CD4-positive, alpha-beta memory T cell (primary cell): ENCODE data around the gene ISLR2. TPM values are rescaled to one million over a fixed set of nuclear protein-coding genes. Genes with fewer than 3 reads are reported as not detected.

ENCODE experiments used
- CTCF ChIA-PET: fragments of 350-600 bp; sonication (Branson Sonifier 250); formaldehyde crosslinking; loops from one replicate; lab custom pipeline; 2021; ENCODE audit warnings: inconsistent platforms; ENCODE audit not compliant: partially characterized antibody; lab: Charles Lee
- POLR2A ChIA-PET: fragments of 350-600 bp; sonication (Branson Sonifier 250); formaldehyde crosslinking; loops from one replicate; lab custom pipeline; 2021; ENCODE audit not compliant: partially characterized antibody; lab: Charles Lee
- DNase-seq, 5 donors: peaks; one replicate each; pipeline versions ENCODE4 v3.0.0 to v3.0.0-alpha.2; 2020 to 2022; ENCODE audit warnings: mixed read lengths in 1 of 5
- H3K27ac ChIP-seq: one replicate; pipeline ENCODE4 v1.7.0; 2013; ENCODE audit warnings: low read depth, low read length
- H3K27me3 ChIP-seq: 2 replicates; pipeline ENCODE4 v1.7.0; 2013; ENCODE audit warnings: mild to moderate bottlenecking, low read length, moderate library complexity; ENCODE audit not compliant: insufficient read depth
- H3K36me3 ChIP-seq: 2 replicates; pipeline ENCODE4 v1.7.0; 2013; ENCODE audit warnings: mild to moderate bottlenecking, low read length, moderate library complexity; ENCODE audit not compliant: insufficient read depth
- H3K4me1 ChIP-seq: 2 replicates; pipeline ENCODE4 v1.7.0; 2013; ENCODE audit warnings: mild to moderate bottlenecking, low read length, moderate library complexity; ENCODE audit not compliant: insufficient read depth
- H3K4me3 ChIP-seq, 2 donors: one replicate each; pipeline ENCODE4 v1.7.0; 2013; ENCODE audit warnings: low read length in 2 of 2, mild to moderate bottlenecking in 1 of 2
- H3K9me3 ChIP-seq, 2 donors: one replicate each; pipeline ENCODE4 v1.7.0; 2013; ENCODE audit warnings: low read length in 2 of 2, control low read depth in 1 of 2; ENCODE audit not compliant: control insufficient read depth in 1 of 2
- H3K27ac Mint-ChIP-seq, 7 donors: one replicate each; pipeline ENCODE4 v1.8.0; 2020 to 2021; ENCODE audit warnings: mixed read lengths in 7 of 7, mild to moderate bottlenecking in 6 of 7, inconsistent platforms in 3 of 7, moderate library complexity in 3 of 7
- H3K27me3 Mint-ChIP-seq, 2 donors: one replicate each; pipeline ENCODE4 v1.8.0; 2020 to 2021; ENCODE audit warnings: mixed read lengths in 2 of 2
- H3K36me3 Mint-ChIP-seq, 2 donors: one replicate each; pipeline ENCODE4 v1.8.0; 2020 to 2021; ENCODE audit warnings: mixed read lengths in 2 of 2, inconsistent platforms in 1 of 2, mild to moderate bottlenecking in 1 of 2
- H3K4me1 Mint-ChIP-seq, 4 donors: one replicate each; pipeline ENCODE4 v1.8.0; 2020 to 2021; ENCODE audit warnings: mixed read lengths in 4 of 4, mild to moderate bottlenecking in 1 of 4
- H3K4me3 Mint-ChIP-seq, 8 donors: one replicate each; pipeline ENCODE4 v1.8.0; 2020 to 2021; ENCODE audit warnings: mixed read lengths in 8 of 8, mild to moderate bottlenecking in 7 of 8, moderate library complexity in 6 of 8, inconsistent platforms in 3 of 8
- H3K9me3 Mint-ChIP-seq, 8 donors: one replicate each; pipeline ENCODE4 v1.8.0; 2020 to 2021; ENCODE audit warnings: mixed read lengths in 8 of 8, mild to moderate bottlenecking in 5 of 8, inconsistent platforms in 3 of 8, moderate library complexity in 1 of 8
- intact Hi-C: fragments of 100-400 bp; cut with micrococcal nuclease; formaldehyde crosslinking; loops from one replicate; pipeline ENCODE4 v1.15.1; 2023
- polyA plus RNA-seq, 2 donors: library from polyadenylated mRNA; unstranded; fragments of 300-500 nt; fragmentation: Illumina TruSeq; gene quantifications; one replicate each; pipeline ENCODE4 v1.2.3, GENCODE V29; 2021
- total RNA-seq, 2 experiments: library from RNA; stranded (reverse); gene quantifications; one replicate each; pipeline ENCODE4 v1.2.3, GENCODE V29; 2021

ISLR2 gene
- total and polyA plus RNA-seq, 4 experiments from 2014 or later: not detected

DNA sequence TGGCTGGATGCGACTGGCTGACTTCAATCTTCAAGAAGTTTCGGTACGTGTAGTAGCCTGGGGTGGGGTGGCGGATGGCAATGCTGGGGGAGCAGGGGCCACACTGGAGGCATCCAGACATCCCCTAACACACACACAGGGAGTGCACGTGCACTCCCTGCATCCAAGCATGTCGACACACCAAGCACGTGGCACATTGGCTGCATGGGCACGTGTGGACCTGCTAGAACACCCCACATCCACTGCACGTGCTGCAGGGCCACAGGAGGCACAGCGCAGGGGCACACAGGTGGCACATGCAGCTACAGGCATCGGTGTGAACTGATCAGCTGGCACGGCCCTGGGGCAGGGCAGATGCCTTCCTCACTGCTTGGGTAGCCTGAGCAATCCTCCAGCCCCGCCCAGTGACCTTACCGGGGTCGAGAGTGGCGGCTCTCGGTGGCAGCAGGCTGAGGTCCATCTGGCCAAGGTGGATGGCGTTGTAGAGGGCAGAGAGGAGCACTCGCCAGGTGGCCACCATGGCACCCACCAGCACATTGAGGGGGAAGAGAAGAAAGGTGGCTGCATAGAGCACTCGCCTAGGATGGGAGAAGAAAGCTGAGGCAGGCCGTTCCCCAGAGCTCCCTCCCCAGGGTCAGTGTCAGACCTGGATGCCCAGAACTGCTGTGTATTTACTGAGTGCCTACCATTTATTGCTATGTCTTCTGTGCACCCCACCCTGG lies 50.7 kb downstream of the ISLR2 start:
- Mint-ChIP-seq H3K9me3 (peaks cover 0 to 2% (median 0%) of the 10 kb centered on the region in 8 donors), H3K27me3 (peaks cover 3 to 4% of the 10 kb centered on the region in 2 donors), H3K27ac (no peak overlapping the region), H3K4me3 (no peak overlapping the region), H3K4me1 (no peaks in the 10 kb centered on the region), H3K36me3 (no peaks in the 10 kb centered on the region)
- H3K9me3 ChIP-seq: no peaks in the 10 kb centered on the region
- H3K27me3 ChIP-seq: no peaks in the 10 kb centered on the region
- intact Hi-C loops: no loop called here
- no peaks in the 10 kb centered on the region for H3K4me1 ChIP-seq
- DNase-seq: no peak
- ChIA-PET CTCF (no interaction called here), POLR2A (no interaction called here)
- H3K27ac ChIP-seq: no peak overlapping the region
- H3K4me3 ChIP-seq: no peak overlapping the region
- H3K36me3 ChIP-seq: no peaks in the 10 kb centered on the region

DNA sequence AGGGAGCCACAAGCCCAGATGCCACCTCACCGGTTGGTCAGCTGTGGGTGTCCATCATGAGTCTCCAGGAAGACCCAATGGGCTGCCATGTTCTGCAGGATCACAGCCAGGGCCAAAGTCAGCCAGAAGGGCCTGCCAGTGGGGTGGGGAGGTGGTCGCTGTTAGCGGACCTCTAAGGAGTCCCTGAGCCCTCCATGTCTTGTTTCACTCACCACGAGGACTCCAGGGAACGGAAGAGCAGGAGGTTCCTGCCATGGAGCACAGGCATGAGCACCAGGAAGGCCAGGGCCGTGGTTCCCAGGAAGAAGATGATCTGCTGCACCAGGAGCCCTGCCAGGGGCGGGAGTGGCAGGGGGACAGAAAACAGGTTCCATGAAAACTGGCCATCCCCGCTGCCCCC lies 51.7 kb downstream of the ISLR2 start:
- H3K27me3 ChIP-seq: no peaks in the 10 kb centered on the region
- POLR2A ChIA-PET: no interaction called here
- intact Hi-C loops: no loop called here

DNA sequence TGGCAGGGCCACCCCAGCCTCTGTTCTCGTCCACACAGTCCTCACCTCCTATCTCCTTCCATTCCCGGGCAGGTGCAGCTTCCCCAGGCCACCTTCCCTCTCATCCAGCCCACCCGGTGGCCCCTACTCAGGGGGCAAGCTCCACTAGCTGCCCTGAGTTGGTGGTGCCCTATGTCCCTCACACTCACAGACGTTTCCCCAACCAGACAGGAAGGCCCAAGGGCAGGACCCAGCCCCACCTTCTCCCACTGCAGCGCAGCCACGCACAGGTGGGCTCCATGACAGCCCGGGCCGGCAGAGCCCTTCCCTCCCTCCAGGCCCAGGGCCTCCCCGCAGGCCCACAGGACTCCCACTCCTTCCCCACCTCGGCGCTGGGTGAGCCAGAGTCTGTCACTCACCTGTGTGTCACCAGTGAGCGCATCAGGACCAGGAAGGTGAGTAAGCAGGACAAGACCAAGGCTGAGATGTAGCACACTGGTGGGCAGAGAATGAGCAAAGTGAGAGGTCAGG lies 54.3 kb downstream of the ISLR2 start:
- H3K27ac Mint-ChIP-seq: no peak overlapping the region
- H3K9me3 Mint-ChIP-seq: no peaks in the 10 kb centered on the region
- intact Hi-C loops: no loop called here
- no peak for DNase-seq
- H3K27ac ChIP-seq: no peak overlapping the region
- H3K4me1 ChIP-seq: no peaks in the 10 kb centered on the region
- ChIA-PET CTCF (no interaction called here), POLR2A (no interaction called here)
- H3K27me3 ChIP-seq: no peaks in the 10 kb centered on the region
- no peaks in the 10 kb centered on the region for H3K36me3 Mint-ChIP-seq
- no peaks in the 10 kb centered on the region for H3K36me3 ChIP-seq
- no peak overlapping the region for H3K4me3 ChIP-seq
- H3K9me3 ChIP-seq: no peaks in the 10 kb centered on the region
- H3K27me3 Mint-ChIP-seq: peaks cover 0 to 1% of the 10 kb centered on the region in 2 donors
- no peak overlapping the region for H3K4me3 Mint-ChIP-seq
- no peaks in the 10 kb centered on the region for H3K4me1 Mint-ChIP-seq

More for the DNA sequence above, 51.7 kb downstream of the ISLR2 start:
- no peaks in the 10 kb centered on the region for H3K36me3 Mint-ChIP-seq
- no peak for DNase-seq
- Histone ChIP-seq H3K4me3 (no peak overlapping the region), H3K4me1 (no peaks in the 10 kb centered on the region), H3K36me3 (no peaks in the 10 kb centered on the region), H3K27ac (no peak overlapping the region), H3K9me3 (no peaks in the 10 kb centered on the region)
- no peak overlapping the region for H3K4me3 Mint-ChIP-seq
- no peaks in the 10 kb centered on the region for H3K4me1 Mint-ChIP-seq
- H3K27ac Mint-ChIP-seq: no peak overlapping the region
- CTCF ChIA-PET: no interaction called here
- H3K9me3 Mint-ChIP-seq: no peaks in the 10 kb centered on the region
- H3K27me3 Mint-ChIP-seq: peaks cover under 1 to 4% of the 10 kb centered on the region in 2 donors

DNA sequence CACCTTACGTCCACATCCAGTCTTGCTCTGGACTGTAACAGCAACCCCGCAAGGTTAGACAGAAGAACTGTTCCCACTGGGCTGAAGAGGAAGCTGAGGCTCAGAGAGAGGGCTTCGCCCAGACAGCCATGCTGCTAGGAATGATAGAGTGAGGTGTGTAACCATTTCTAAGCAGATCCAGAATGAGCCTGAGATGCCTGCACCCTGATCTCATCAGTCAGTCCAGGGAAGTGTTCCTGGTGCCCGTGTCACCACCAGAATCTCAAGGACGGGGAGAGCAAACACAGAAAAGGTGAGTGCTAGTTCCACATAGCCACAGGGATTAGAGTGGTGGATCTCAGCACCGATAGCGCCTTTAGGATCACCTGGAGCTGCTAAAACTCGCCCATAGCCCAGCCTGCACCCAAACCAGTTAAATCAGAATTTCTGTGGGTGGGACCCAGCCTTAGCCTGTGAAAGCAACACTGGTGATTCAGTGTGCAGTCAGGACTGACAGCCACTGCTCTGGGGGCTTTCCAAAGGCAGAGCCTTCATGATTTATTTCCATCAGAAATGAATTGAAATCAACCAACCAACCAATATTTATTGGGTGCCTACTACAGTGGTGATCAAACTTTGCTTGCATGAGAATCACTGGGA lies 55.4 kb downstream of the ISLR2 start:
- H3K4me1 Mint-ChIP-seq: no peaks in the 10 kb centered on the region
- no peak for DNase-seq
- Histone ChIP-seq H3K27me3 (no peaks in the 10 kb centered on the region), H3K36me3 (no peaks in the 10 kb centered on the region), H3K27ac (no peak overlapping the region), H3K4me3 (no peak overlapping the region), H3K4me1 (no peaks in the 10 kb centered on the region), H3K9me3 (no peaks in the 10 kb centered on the region)
- POLR2A ChIA-PET: no interaction called here
- H3K4me3 Mint-ChIP-seq: no peak overlapping the region
- CTCF ChIA-PET: no interaction called here
- no peaks in the 10 kb centered on the region for H3K36me3 Mint-ChIP-seq
- intact Hi-C loops: no loop called here
- peaks cover 0 to 1% of the 10 kb centered on the region in 2 donors for H3K27me3 Mint-ChIP-seq
- no peaks in the 10 kb centered on the region for H3K9me3 Mint-ChIP-seq
- no peak overlapping the region for H3K27ac Mint-ChIP-seq

Other genes with a start within 250 kb of the ISLR2 start
- gene LOXL1, start 204.1 kb upstream of the ISLR2 start, total RNA-seq: 1 to 10 TPM; 1.6 to 2.1 TPM
- gene LOXL1, start 204.1 kb upstream of the ISLR2 start, polyA plus RNA-seq: 10 to 100 TPM in 1 of 2 donors, 1 to 10 TPM in 1; 6.4 to 13.1 TPM
- gene STOML1, start 138.3 kb upstream of the ISLR2 start, total RNA-seq: 10 to 100 TPM; 10.8 to 11.1 TPM
- 1 to 10 TPM; 8.1 to 8.7 TPM for gene STOML1, start 138.3 kb upstream of the ISLR2 start, polyA plus RNA-seq
- 10 to 100 TPM; 61.5 to 66.6 TPM for gene PML, start 135.9 kb upstream of the ISLR2 start, total RNA-seq
- 10 to 100 TPM in 1 of 2 donors, 1 to 10 TPM in 1; 9.6 to 33.2 TPM for gene PML, start 135.9 kb upstream of the ISLR2 start, polyA plus RNA-seq
- under 1 TPM; 0.17 to 0.20 TPM for gene GOLGA6A, start 48.0 kb upstream of the ISLR2 start, total RNA-seq
- not detected for gene GOLGA6A, start 48.0 kb upstream of the ISLR2 start, polyA plus RNA-seq
- not detected for gene ISLR, start 43.1 kb downstream of the ISLR2 start, total RNA-seq
- not detected for gene ISLR, start 43.1 kb downstream of the ISLR2 start, polyA plus RNA-seq
- gene STRA6, start 72.2 kb downstream of the ISLR2 start, total RNA-seq: not detected
- not detected for gene STRA6, start 72.2 kb downstream of the ISLR2 start, polyA plus RNA-seq
- not detected for gene CCDC33, start 105.7 kb downstream of the ISLR2 start, total RNA-seq
- not detected for gene CCDC33, start 105.7 kb downstream of the ISLR2 start, polyA plus RNA-seq
- not detected for gene CYP11A1, start 237.1 kb downstream of the ISLR2 start, total RNA-seq
- gene CYP11A1, start 237.1 kb downstream of the ISLR2 start, polyA plus RNA-seq: not detected